Measurements from ENCODE around the gene TMCC1. TPM values are rescaled to one million over a fixed set of nuclear protein-coding genes. Genes with fewer than 3 reads are reported as not detected.

TMCC1 gene
- total RNA-seq, 1 donor from 2014 or later = 24.3 TPM

DNA sequence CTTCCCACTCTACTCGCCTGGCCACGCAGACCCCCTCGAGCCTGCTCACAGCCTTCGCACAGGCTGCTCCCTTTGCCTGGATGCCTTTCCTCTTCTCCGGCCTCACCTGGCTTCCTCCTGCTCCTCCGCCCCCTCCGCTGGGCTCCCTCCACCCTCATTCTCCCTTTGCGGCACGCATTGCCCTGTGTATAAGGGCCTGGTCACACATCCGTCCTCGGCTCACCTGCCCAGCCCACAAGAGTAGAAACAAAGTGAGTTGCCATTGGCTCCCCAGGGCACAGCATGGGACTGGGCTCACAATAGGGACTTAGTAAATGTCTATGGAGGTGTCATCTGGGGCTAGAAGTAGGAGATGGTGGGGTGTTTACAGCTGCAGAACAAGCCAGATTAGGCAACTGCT lies 291.2 kb downstream of the TMCC1 start:
- no peak overlapping the region for H3K4me3 ChIP-seq (ENCODE audit: low read depth, low read length)
- TF ChIP-seq, protein P1, sequence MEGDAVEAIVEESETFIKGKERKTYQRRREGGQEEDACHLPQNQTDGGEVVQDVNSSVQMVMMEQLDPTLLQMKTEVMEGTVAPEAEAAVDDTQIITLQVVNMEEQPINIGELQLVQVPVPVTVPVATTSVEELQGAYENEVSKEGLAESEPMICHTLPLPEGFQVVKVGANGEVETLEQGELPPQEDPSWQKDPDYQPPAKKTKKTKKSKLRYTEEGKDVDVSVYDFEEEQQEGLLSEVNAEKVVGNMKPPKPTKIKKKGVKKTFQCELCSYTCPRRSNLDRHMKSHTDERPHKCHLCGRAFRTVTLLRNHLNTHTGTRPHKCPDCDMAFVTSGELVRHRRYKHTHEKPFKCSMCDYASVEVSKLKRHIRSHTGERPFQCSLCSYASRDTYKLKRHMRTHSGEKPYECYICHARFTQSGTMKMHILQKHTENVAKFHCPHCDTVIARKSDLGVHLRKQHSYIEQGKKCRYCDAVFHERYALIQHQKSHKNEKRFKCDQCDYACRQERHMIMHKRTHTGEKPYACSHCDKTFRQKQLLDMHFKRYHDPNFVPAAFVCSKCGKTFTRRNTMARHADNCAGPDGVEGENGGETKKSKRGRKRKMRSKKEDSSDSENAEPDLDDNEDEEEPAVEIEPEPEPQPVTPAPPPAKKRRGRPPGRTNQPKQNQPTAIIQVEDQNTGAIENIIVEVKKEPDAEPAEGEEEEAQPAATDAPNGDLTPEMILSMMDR (conservative IDR thresholded peaks at IDR 0.05; ENCODE audit: low read depth, low read length) = no peak
- DNase-seq (ENCODE audit: low read depth) = no peak

- H3K4me3 ChIP-seq (ENCODE audit: low read depth, low read length) = no peak overlapping the region
- TF ChIP-seq, protein P1 (conservative IDR thresholded peaks at IDR 0.05; ENCODE audit: low read depth, low read length) = no peak
Observed at GRCh38 chr3:129601713-129602112, 291.8 kb downstream of the TMCC1 start.

GRCh38 chr3:129600348-129600747 lies 293.2 kb downstream of the TMCC1 start:
- H3K4me3 ChIP-seq (ENCODE audit: low read depth, low read length) = no peak overlapping the region
- no peak for DNase-seq (ENCODE audit: low read depth)
- TF ChIP-seq, protein P1 (conservative IDR thresholded peaks at IDR 0.05; ENCODE audit: low read depth, low read length) = no peak

More at GRCh38 chr3:129601713-129602112, 291.8 kb downstream of the TMCC1 start:
- no peak for DNase-seq (ENCODE audit: low read depth)

- H3K4me3 ChIP-seq (ENCODE audit: low read depth, low read length) = no peak overlapping the region
- no peak for DNase-seq (ENCODE audit: low read depth)
- TF ChIP-seq, protein P1 (conservative IDR thresholded peaks at IDR 0.05; ENCODE audit: low read depth, low read length) = no peak
Observed at GRCh38 chr3:129599607-129600006, 293.9 kb downstream of the TMCC1 start.

- TF ChIP-seq, protein P1 (conservative IDR thresholded peaks at IDR 0.05; ENCODE audit: low read depth, low read length) = no peak
- no peak for DNase-seq (ENCODE audit: low read depth)
- no peak overlapping the region for H3K4me3 ChIP-seq (ENCODE audit: low read depth, low read length)
Observed at GRCh38 chr3:129599073-129599472, 294.4 kb downstream of the TMCC1 start.

- no peak for DNase-seq (ENCODE audit: low read depth)
- TF ChIP-seq, protein P1 (conservative IDR thresholded peaks at IDR 0.05; ENCODE audit: low read depth, low read length) = no peak
- no peak overlapping the region for H3K4me3 ChIP-seq (ENCODE audit: low read depth, low read length)
Observed at GRCh38 chr3:129598484-129598883, 295.0 kb downstream of the TMCC1 start.

DNA sequence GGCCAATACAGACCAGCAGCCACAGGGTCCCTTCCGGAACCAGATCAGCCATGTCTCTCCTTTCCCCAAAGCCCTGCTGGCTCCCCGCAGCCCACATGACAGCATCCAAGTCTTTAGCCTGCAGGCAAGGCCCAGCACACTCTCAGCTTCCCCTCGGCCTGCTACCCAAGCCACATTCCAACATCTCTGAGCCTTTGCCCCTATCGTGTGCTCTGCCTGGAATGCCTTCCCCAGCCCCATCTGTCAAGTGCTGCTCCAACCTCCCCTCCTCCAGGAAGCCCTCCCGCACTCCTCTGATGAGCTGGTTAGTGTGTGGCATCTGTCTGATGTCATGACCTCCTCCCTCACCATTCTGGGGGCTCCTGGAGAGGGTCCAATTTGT lies 295.5 kb downstream of the TMCC1 start:
- no peak overlapping the region for H3K4me3 ChIP-seq (ENCODE audit: low read depth, low read length)
- no peak for DNase-seq (ENCODE audit: low read depth)
- TF ChIP-seq, protein P1 (conservative IDR thresholded peaks at IDR 0.05; ENCODE audit: low read depth, low read length) = no peak
